HepG2 (cell line): ENCODE results near the gene PTK7. TPM values are rescaled to one million over a fixed set of nuclear protein-coding genes. Genes with fewer than 3 reads are reported as not detected.

ENCODE experiments used
- ATAC-seq: fragments of 200-7000 bp; cut with Tn5 transposase; 3 replicates; pipeline ENCODE4 v1.9.1; 2020; ENCODE audit warnings: mild to moderate bottlenecking, moderate library complexity
- BruUV-seq: library from RNA; stranded (reverse); fragments of 400-500 nt; replicated peaks from 2 replicates; lab custom pipeline; 2021; lab: Mats Ljungman, UMichigan
- CTCF ChIA-PET: fragments of 300-600 bp; formaldehyde crosslinking; extraction: SDS; loops from one replicate; lab custom pipeline; 2021; ENCODE audit warnings: low total read pairs, inconsistent platforms, low intra/inter-chr PET ratio; lab: Yijun Ruan, JAX
- POLR2A ChIA-PET: fragments of 350-600 bp; sonication (Branson Sonifier 250); formaldehyde crosslinking; loops from one replicate; lab custom pipeline; 2020; ENCODE audit warnings: antibody characterized with exemption, inconsistent platforms; lab: Yijun Ruan, JAX
- DNase-seq: peaks from one replicate; pipeline ENCODE4 v3.0.0-alpha.2; 2015; ENCODE audit warnings: low spot score
- FAIRE-seq: peaks from 3 replicates; lab custom pipeline; 2011; peaks lifted over from hg19 to GRCh38; lab: Jason Lieb, UNC
- H2AFZ ChIP-seq: one replicate; pipeline ENCODE4 v1.6.1; 2011; ENCODE audit warnings: low read length, inconsistent platforms
- H3K27ac ChIP-seq: fragments of 300-600 bp; 3 replicates; pipeline ENCODE4 v1.8.0; 2011; ENCODE audit warnings: mixed run types, mild to moderate bottlenecking, mixed read lengths, low read length, inconsistent platforms; ENCODE audit not compliant: insufficient read depth; ENCODE audit errors: extremely low read length
- H3K27me3 ChIP-seq, 2 experiments: fragments of 200-600 bp in 1 of 2; 2 replicates in 1 of 2; 3 replicates in 1 of 2; pipeline versions ENCODE4 v1.6.0 to v1.8.0; 2011; ENCODE audit warnings: low read length in 2 of 2, mild to moderate bottlenecking in 2 of 2, moderate library complexity in 2 of 2, inconsistent platforms in 1 of 2; ENCODE audit not compliant: insufficient read depth in 2 of 2, control insufficient read depth in 1 of 2
- H3K36me3 ChIP-seq, 2 experiments: fragments of 200-600 bp in 1 of 2; replicated peaks in 1 of 2; 2 replicates in 1 of 2; 3 replicates in 1 of 2; pipeline versions ENCODE4 v1.5.1 to v1.8.0; 2011; ENCODE audit warnings: low read length in 2 of 2, inconsistent platforms in 1 of 2; ENCODE audit not compliant: insufficient read depth in 2 of 2, control insufficient read depth in 1 of 2
- H3K4me1 ChIP-seq: 2 replicates; pipeline ENCODE4 v1.5.1; 2012; ENCODE audit warnings: low read length, inconsistent platforms; ENCODE audit not compliant: insufficient read depth
- H3K4me2 ChIP-seq: 2 replicates; pipeline ENCODE4 v1.6.0; 2011; ENCODE audit warnings: low read depth, low read length, inconsistent platforms
- H3K4me3 ChIP-seq, 3 experiments: fragments of 200-600 bp in 1 of 3; sonication (generic), shearing (Covaris generic) in 1 of 3; replicated peaks in 1 of 3; 2 replicates each; pipeline ENCODE4 v1.5.1; 2011 to 2016; ENCODE audit warnings: low read length in 3 of 3, inconsistent platforms in 2 of 3, low read depth in 2 of 3, mild to moderate bottlenecking in 2 of 3, control low read depth in 1 of 3, mixed read lengths in 1 of 3; ENCODE audit not compliant: insufficient read depth in 1 of 3
- H3K79me2 ChIP-seq: one replicate; pipeline ENCODE4 v1.6.1; 2011; ENCODE audit warnings: low read length, inconsistent platforms; ENCODE audit not compliant: insufficient read depth
- H3K9ac ChIP-seq: 2 replicates; pipeline ENCODE4 v1.6.0; 2011; ENCODE audit warnings: mild to moderate bottlenecking, low read depth, low read length, inconsistent platforms; ENCODE audit not compliant: insufficient read depth
- H3K9me3 ChIP-seq: 2 replicates; pipeline ENCODE4 v1.5.1; 2012; ENCODE audit warnings: mild to moderate bottlenecking, low read length
- H4K20me1 ChIP-seq: 2 replicates; pipeline ENCODE4 v1.6.0; 2011; ENCODE audit warnings: inconsistent platforms, mild to moderate bottlenecking, low read length, moderate library complexity; ENCODE audit not compliant: insufficient read depth
- FOXA1 ChIP-seq, 2 experiments: fragments of 450-650 bp in 1 of 2; sonication (generic) in 1 of 2; formaldehyde crosslinking in 1 of 2; IDR thresholded peaks; 2 replicates each; pipeline versions ENCODE4 v1.4.0 to v1.6.1; 2016 to 2020; ENCODE audit warnings: missing genetic modification reagents in 1 of 2
- GTF2F1 ChIP-seq: fragments of 150-350 bp; IDR thresholded peaks from 2 replicates; pipeline ENCODE4 v1.6.1; 2014; ENCODE audit warnings: low read length
- HDAC1 ChIP-seq: sonication (generic); formaldehyde crosslinking; IDR thresholded peaks from 2 replicates; pipeline ENCODE4 v1.5.1; 2020; ENCODE audit warnings: mild to moderate bottlenecking, missing genetic modification reagents
- POLR2AphosphoS5 ChIP-seq: IDR thresholded peaks from 2 replicates; pipeline ENCODE4 v1.6.1; 2012; ENCODE audit warnings: low read depth, low read length
- SPEN ChIP-seq: sonication (generic); formaldehyde crosslinking; IDR thresholded peaks from 2 replicates; pipeline ENCODE4 v1.5.1; 2020; ENCODE audit warnings: low read depth, mild to moderate bottlenecking, missing genetic modification reagents
- YEATS2 ChIP-seq: sonication (generic); formaldehyde crosslinking; IDR thresholded peaks from 2 replicates; pipeline ENCODE4 v1.4.0; 2020; ENCODE audit warnings: missing genetic modification reagents, borderline replicate concordance
- ZBTB3 ChIP-seq: sonication (generic); formaldehyde crosslinking; IDR thresholded peaks from 2 replicates; pipeline ENCODE4 v1.4.0; 2020; ENCODE audit warnings: low read depth, mild to moderate bottlenecking, moderate library complexity, missing genetic modification reagents, borderline replicate concordance
- ZNF234 ChIP-seq: sonication (generic); formaldehyde crosslinking; conservative IDR thresholded peaks from 2 replicates; pipeline ENCODE4 v1.5.1; 2020; ENCODE audit warnings: mild to moderate bottlenecking, missing genetic modification reagents
- ZNF235 ChIP-seq: sonication (generic); formaldehyde crosslinking; IDR thresholded peaks from 2 replicates; pipeline ENCODE4 v1.8.1; 2023; ENCODE audit warnings: mild to moderate bottlenecking, missing genetic modification reagents, borderline replicate concordance
- ZNF530 ChIP-seq: sonication (generic); formaldehyde crosslinking; IDR thresholded peaks from 2 replicates; pipeline ENCODE4 v1.5.0; 2020; ENCODE audit warnings: low read depth, mild to moderate bottlenecking, missing genetic modification reagents
- ZNF577 ChIP-seq: sonication (generic); formaldehyde crosslinking; IDR thresholded peaks from 2 replicates; pipeline ENCODE4 v1.4.0; 2020; ENCODE audit warnings: mild to moderate bottlenecking, low read depth, missing genetic modification reagents, borderline replicate concordance
- WGBS: methylation state at CpG from one replicate; pipeline ENCODE4 v1.1.6; 2017; ENCODE audit warnings: low lambda C conversion rate; 5-methylcytosine and 5-hydroxymethylcytosine counted together
- in situ Hi-C: cut with HindIII; loops from 2 replicates; pipeline ENCODE4 v1.10.0; 2017; ENCODE audit warnings: low pct_unique_long_range_greater_than_20kb; ENCODE audit not compliant: extremely low pct_ligation_motif_present
- intact Hi-C: fragments of 100-400 bp; cut with micrococcal nuclease; formaldehyde crosslinking; loops from one replicate; pipeline ENCODE4 v1.10.0; 2022; ENCODE audit not compliant: unreplicated experiment
- polyA plus RNA-seq, 8 experiments: library from polyadenylated mRNA; depleted of rRNA in 3 of 8; stranded (reverse) in 7 of 8; unstranded in 1 of 8; fragments of >200 nt; fragmentation: Illumina TruSeq in 4 of 8; extraction: Trizol in 4 of 8; gene quantifications; 2 replicates each; pipeline versions ENCODE4 v1.2.1 to v1.2.3, GENCODE V29; 2011 to 2016; ENCODE audit warnings: low read depth in 4 of 8, missing spikeins in 1 of 8, mixed read lengths in 1 of 8; ENCODE audit not compliant: insufficient read depth in 1 of 8
- total RNA-seq, 5 experiments: library from RNA; depleted of rRNA; stranded (reverse); fragments of >200 nt; fragmentation: Illumina TruSeq; extraction: Trizol; gene quantifications; 2 replicates each; pipeline ENCODE4 v1.2.3, GENCODE V29; 2016; ENCODE audit warnings: low read depth in 1 of 5
- TF ChIP-seq, protein P1 (sequence below): sonication (generic); formaldehyde crosslinking; IDR thresholded peaks from 2 replicates; pipeline ENCODE4 v1.4.0; 2020; ENCODE audit warnings: missing genetic modification reagents
- TF ChIP-seq, protein P2 (sequence below): sonication (generic); formaldehyde crosslinking; IDR thresholded peaks from 2 replicates; pipeline ENCODE4 v1.4.0; 2020; ENCODE audit warnings: low read depth, mild to moderate bottlenecking, missing genetic modification reagents
- TF ChIP-seq, protein P3 (sequence below): sonication (generic); formaldehyde crosslinking; IDR thresholded peaks from 2 replicates; pipeline ENCODE4 v1.4.0; 2020; ENCODE audit warnings: missing genetic modification reagents
- TF ChIP-seq, protein P4 (sequence below): IDR thresholded peaks from 2 replicates; pipeline ENCODE4 v1.6.1; 2016; ENCODE audit warnings: missing genetic modification reagents, missing compliant biosample characterization

The PTK7 gene
- total and polyA plus RNA-seq, 2 of the 13 experiments (the other 11 are each of a cell fraction or from before 2014, with no cell fraction given), result 98.5 to 99.8 TPM

DNA sequence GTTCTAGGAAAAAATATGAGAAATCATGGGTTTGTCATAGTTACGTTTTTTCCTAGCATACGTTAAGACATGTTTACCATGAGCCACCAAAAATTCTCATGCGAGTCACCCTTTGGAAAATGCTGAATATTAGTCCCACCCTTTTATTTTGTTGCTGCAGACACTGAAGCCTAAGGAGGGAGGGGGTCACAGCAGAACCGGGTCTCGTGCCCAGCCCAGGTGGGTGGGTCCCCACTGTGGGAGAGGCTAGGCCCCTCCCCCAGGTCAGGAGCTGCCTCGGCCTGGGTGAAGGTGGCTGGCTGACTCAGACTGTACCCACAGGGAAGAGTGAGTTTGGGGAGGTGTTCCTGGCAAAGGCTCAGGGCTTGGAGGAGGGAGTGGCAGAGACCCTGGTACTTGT lies 68.8 kb downstream of the PTK7 start:
- Histone ChIP-seq H3K36me3 (peaks cover 10 to 13% of the 10 kb centered on the region in 2 experiments; a peak in 3 of 5 replicates), H3K79me2 (no peaks in the 10 kb centered on the region), H4K20me1 (no peaks in the 10 kb centered on the region), H3K27ac (no peak overlapping the region), H2AFZ (no peak overlapping the region), H3K9ac (no peak overlapping the region), H3K4me1 (peaks cover 28% of the 10 kb centered on the region), H3K4me2 (no peak overlapping the region), H3K27me3 (no peaks in the 10 kb centered on the region), H3K4me3 (no peak overlapping the region), H3K9me3 (no peaks in the 10 kb centered on the region)
- DNase-seq, result no peak
- ChIA-PET POLR2A (interaction anchor here (0.8 to 3.5 kb wide), 2 partner anchors 69 to 85 kb away, joined by 3 to 30 read pairs; partner anchors contain the start of genes KLC4, MRPL2 and PTK7), CTCF (interaction anchor here (1.4 kb wide), 1 partner anchor 181 kb away, joined by 3 read pairs; no protein-coding TSS in a partner anchor)
- BruUV-seq, result no TSS peak
- WGBS, result 95% methylated on average over 6 of the region's 6 CpGs
- no peak for ATAC-seq
- intact Hi-C loops (no loop called here), in situ Hi-C loops (loop anchor here (5.0 kb wide), 2 partner anchors 68 to 243 kb away; partner anchors contain the start of gene PTK7)
- FAIRE-seq, result no peak
- TF ChIP-seq ZNF235 (CRISPR knock-in tag) (no peak), ZBTB3 (CRISPR knock-in tag) (no peak), HDAC1 (no peak), YEATS2 (no peak), SPEN (no peak), ZNF530 (CRISPR knock-in tag) (no peak), GTF2F1 (no peak), ZNF577 (CRISPR knock-in tag) (no peak), FOXA1 (IDR thresholded peaks at IDR 0.05) (no peak), FOXA1 (CRISPR knock-in tag; IDR thresholded peaks at IDR 0.05) (no peak), POLR2AphosphoS5 (no peak), ZNF234 (CRISPR knock-in tag) (no peak)
- TF ChIP-seq, protein P1, sequence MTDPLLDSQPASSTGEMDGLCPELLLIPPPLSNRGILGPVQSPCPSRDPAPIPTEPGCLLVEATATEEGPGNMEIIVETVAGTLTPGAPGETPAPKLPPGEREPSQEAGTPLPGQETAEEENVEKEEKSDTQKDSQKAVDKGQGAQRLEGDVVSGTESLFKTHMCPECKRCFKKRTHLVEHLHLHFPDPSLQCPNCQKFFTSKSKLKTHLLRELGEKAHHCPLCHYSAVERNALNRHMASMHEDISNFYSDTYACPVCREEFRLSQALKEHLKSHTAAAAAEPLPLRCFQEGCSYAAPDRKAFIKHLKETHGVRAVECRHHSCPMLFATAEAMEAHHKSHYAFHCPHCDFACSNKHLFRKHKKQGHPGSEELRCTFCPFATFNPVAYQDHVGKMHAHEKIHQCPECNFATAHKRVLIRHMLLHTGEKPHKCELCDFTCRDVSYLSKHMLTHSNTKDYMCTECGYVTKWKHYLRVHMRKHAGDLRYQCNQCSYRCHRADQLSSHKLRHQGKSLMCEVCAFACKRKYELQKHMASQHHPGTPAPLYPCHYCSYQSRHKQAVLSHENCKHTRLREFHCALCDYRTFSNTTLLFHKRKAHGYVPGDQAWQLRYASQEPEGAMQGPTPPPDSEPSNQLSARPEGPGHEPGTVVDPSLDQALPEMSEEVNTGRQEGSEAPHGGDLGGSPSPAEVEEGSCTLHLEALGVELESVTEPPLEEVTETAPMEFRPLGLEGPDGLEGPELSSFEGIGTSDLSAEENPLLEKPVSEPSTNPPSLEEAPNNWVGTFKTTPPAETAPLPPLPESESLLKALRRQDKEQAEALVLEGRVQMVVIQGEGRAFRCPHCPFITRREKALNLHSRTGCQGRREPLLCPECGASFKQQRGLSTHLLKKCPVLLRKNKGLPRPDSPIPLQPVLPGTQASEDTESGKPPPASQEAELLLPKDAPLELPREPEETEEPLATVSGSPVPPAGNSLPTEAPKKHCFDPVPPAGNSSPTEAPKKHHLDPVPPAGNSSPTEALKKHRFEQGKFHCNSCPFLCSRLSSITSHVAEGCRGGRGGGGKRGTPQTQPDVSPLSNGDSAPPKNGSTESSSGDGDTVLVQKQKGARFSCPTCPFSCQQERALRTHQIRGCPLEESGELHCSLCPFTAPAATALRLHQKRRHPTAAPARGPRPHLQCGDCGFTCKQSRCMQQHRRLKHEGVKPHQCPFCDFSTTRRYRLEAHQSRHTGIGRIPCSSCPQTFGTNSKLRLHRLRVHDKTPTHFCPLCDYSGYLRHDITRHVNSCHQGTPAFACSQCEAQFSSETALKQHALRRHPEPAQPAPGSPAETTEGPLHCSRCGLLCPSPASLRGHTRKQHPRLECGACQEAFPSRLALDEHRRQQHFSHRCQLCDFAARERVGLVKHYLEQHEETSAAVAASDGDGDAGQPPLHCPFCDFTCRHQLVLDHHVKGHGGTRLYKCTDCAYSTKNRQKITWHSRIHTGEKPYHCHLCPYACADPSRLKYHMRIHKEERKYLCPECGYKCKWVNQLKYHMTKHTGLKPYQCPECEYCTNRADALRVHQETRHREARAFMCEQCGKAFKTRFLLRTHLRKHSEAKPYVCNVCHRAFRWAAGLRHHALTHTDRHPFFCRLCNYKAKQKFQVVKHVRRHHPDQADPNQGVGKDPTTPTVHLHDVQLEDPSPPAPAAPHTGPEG (CRISPR knock-in tag), result no peak
- TF ChIP-seq, protein P2, sequence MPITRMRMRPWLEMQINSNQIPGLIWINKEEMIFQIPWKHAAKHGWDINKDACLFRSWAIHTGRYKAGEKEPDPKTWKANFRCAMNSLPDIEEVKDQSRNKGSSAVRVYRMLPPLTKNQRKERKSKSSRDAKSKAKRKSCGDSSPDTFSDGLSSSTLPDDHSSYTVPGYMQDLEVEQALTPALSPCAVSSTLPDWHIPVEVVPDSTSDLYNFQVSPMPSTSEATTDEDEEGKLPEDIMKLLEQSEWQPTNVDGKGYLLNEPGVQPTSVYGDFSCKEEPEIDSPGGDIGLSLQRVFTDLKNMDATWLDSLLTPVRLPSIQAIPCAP (CRISPR knock-in tag), result no peak
- TF ChIP-seq, protein P3, sequence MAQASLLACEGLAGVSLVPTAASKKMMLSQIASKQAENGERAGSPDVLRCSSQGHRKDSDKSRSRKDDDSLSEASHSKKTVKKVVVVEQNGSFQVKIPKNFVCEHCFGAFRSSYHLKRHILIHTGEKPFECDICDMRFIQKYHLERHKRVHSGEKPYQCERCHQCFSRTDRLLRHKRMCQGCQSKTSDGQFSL (CRISPR knock-in tag), result no peak
- TF ChIP-seq, protein P4, sequence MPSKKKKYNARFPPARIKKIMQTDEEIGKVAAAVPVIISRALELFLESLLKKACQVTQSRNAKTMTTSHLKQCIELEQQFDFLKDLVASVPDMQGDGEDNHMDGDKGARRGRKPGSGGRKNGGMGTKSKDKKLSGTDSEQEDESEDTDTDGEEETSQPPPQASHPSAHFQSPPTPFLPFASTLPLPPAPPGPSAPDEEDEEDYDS (CRISPR knock-in tag), result no peak
